Measurements from ENCODE around the gene KIDINS220.
"Not testable (repeated sequence)": the region's sequence is repeated elsewhere in the genome, so short reads cannot be mapped to it uniquely, and the experiment has no call there.

Gene KIDINS220

GRCh38 chr2:8740136-8740535, 97.3 kb downstream of the KIDINS220 start:
- DNase-seq, result no peak

GRCh38 chr2:8737571-8738175, 99.7 kb downstream of the KIDINS220 start:
- no peak for DNase-seq

GRCh38 chr2:8732601-8733000, 104.8 kb downstream of the KIDINS220 start:
- no peak for DNase-seq

- no peak for DNase-seq
These were observed 107.5 kb downstream of the KIDINS220 start for GRCh38 chr2:8729939-8730338.

GRCh38 chr2:8729101-8729500, 108.3 kb downstream of the KIDINS220 start:
- not testable (repeated sequence) for DNase-seq

- no peak for DNase-seq
These were observed 109.0 kb downstream of the KIDINS220 start for GRCh38 chr2:8728305-8729015.

- no peak for DNase-seq
These were observed 111.6 kb downstream of the KIDINS220 start for GRCh38 chr2:8725838-8726237.

- no peak for DNase-seq
These were observed 114.4 kb downstream of the KIDINS220 start for GRCh38 chr2:8722986-8723385.

- no peak for DNase-seq
These were observed 116.0 kb downstream of the KIDINS220 start for GRCh38 chr2:8721410-8721809.

GRCh38 chr2:8720741-8721140, 116.7 kb downstream of the KIDINS220 start:
- DNase-seq, result no peak

GRCh38 chr2:8719528-8719927, 117.9 kb downstream of the KIDINS220 start:
- DNase-seq, result no peak

- DNase-seq, result no peak
These were observed 122.4 kb downstream of the KIDINS220 start for GRCh38 chr2:8714971-8715370.

GRCh38 chr2:8714283-8714682, 123.1 kb downstream of the KIDINS220 start:
- no peak for DNase-seq

GRCh38 chr2:8710951-8711350, 126.5 kb downstream of the KIDINS220 start:
- no peak for DNase-seq

- DNase-seq, result no peak
These were observed 127.8 kb downstream of the KIDINS220 start for GRCh38 chr2:8709611-8710010.

- no peak for DNase-seq
These were observed 132.5 kb downstream of the KIDINS220 start for GRCh38 chr2:8704906-8705305.

- no peak for DNase-seq
These were observed 135.6 kb downstream of the KIDINS220 start for GRCh38 chr2:8701681-8702379.

- no peak for DNase-seq
These were observed 137.6 kb downstream of the KIDINS220 start for GRCh38 chr2:8699839-8700238.

- no peak for DNase-seq
These were observed 140.2 kb downstream of the KIDINS220 start for GRCh38 chr2:8697190-8697589.

GRCh38 chr2:8694737-8695136, 142.7 kb downstream of the KIDINS220 start:
- DNase-seq, result no peak

- DNase-seq, result peak; percentile 31
These were observed 144.1 kb downstream of the KIDINS220 start for GRCh38 chr2:8693157-8693821.

- no peak for DNase-seq
These were observed 144.6 kb downstream of the KIDINS220 start for GRCh38 chr2:8692783-8693156.

GRCh38 chr2:8691859-8692437, 145.5 kb downstream of the KIDINS220 start:
- DNase-seq, result no peak

All from activated naive CD4-positive, alpha-beta T cell treated with anti-CD3 and anti-CD28 coated beads, Interleukin-2, amount 50 U/mL, for 16 hours (primary cell).